Spleen (tissue), 7 donors: Measurements from ENCODE around the gene OR2T1.
"Not testable (repeated sequence)": the region's sequence is repeated elsewhere in the genome, so short reads cannot be mapped to it uniquely, and the experiment has no call there.

Experiments
- CTCF ChIP-seq, 11 experiments: fragments of 200-600 bp in 7 of 11; fragments of 450-650 bp in 4 of 11; sonication (generic) in 4 of 11; IDR thresholded peaks in 8 of 11; conservative IDR thresholded peaks in 3 of 11; 1 replicate in 7 of 11; 2 replicates in 4 of 11; pipeline versions ENCODE4 v1.4.0 to v1.8.0; 2016 to 2021; ENCODE audit warnings: antibody characterized with exemption in 11 of 11, inconsistent platforms in 4 of 11, mild to moderate bottlenecking in 1 of 11
- POLR2A ChIP-seq, 3 donors: fragments of 450-650 bp; IDR thresholded peaks; one replicate each; pipeline ENCODE4 v1.5.1; 2017; ENCODE audit warnings: antibody characterized with exemption in 3 of 3, mild to moderate bottlenecking in 1 of 3
- POLR2AphosphoS5 ChIP-seq, 3 donors: sonication (generic); formaldehyde crosslinking; IDR thresholded peaks; one replicate each; pipeline ENCODE4 v1.5.1; 2017; ENCODE audit warnings: antibody characterized with exemption in 3 of 3
- donor health status: DM: no; HTN: no; CAD: no; lungs with moderate emphysema.
- donor health status: DM: no; HTN: no; CAD: no.
- donor health status: DM: no; HTN: no; CAD: no.

- not testable (repeated sequence) for TF ChIP-seq CTCF (IDR thresholded peaks at IDR 0.05 in 8 of 11, conservative IDR thresholded peaks at IDR 0.05 in 3 of 11); POLR2A (IDR thresholded peaks at IDR 0.05); POLR2AphosphoS5 (IDR thresholded peaks at IDR 0.05)
Measured at GRCh38 chr1:248436303-248436702, 33.5 kb downstream of the OR2T1 start.
